ENCODE results near the gene RBFA. TPM values are rescaled to one million over a fixed set of nuclear protein-coding genes. Genes with fewer than 3 reads are reported as not detected.

The RBFA gene
- total and polyA plus RNA-seq, 11 donors = 15.5 to 32.2 (median 21.6) TPM

DNA sequence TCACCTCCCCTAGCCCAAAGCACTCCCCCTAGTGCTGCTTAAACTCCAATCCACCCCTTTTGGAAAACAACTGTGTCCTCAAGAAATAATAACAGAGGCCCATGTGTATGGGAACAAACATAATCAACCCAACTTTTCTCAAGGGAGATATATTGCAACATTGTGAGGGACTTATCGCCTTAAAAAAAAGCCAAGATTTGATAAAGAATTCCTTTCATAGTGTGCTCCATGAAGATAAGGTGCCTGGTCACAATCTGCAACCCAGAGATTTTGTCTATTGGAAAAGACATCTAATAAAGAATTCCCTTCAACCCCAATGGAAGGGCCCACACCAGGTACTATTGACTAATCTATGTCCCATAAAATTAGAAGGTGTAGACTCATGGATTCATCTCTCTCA, 4.5 kb upstream of the RBFA start:
- no peaks in the 10 kb centered on the region for H3K27me3 ChIP-seq
- no peaks in the 10 kb centered on the region for H3K36me3 ChIP-seq
- H3K27ac ChIP-seq = no peak overlapping the region
- H3K9me3 ChIP-seq = peaks cover 0 to 32% (median 18%) of the 10 kb centered on the region in 12 donors
- H3K4me3 ChIP-seq = no peak overlapping the region
- 93 to 100% (median 94%) methylated on average over 1 of the region's 1 CpG for WGBS, 4 donors
- peaks cover 0 to 8% (median under 1%) of the 10 kb centered on the region in 12 donors for H3K4me1 ChIP-seq
- intact Hi-C loops (cut with DNase I) = loop anchor here in 8 of 10 donors (2.0 to 10.0 kb wide), 9 partner anchors 37 to 635 kb away; partner anchors contain the start of genes TXNL4A (in 4 of the 8), SLC66A2 (in 3 of the 8), ADNP2 (in 1 of the 8) and CTDP1 (in 1 of the 8)
- no peak for TF ChIP-seq POLR2A (IDR thresholded peaks at IDR 0.05)
- TF ChIP-seq, protein P1, sequence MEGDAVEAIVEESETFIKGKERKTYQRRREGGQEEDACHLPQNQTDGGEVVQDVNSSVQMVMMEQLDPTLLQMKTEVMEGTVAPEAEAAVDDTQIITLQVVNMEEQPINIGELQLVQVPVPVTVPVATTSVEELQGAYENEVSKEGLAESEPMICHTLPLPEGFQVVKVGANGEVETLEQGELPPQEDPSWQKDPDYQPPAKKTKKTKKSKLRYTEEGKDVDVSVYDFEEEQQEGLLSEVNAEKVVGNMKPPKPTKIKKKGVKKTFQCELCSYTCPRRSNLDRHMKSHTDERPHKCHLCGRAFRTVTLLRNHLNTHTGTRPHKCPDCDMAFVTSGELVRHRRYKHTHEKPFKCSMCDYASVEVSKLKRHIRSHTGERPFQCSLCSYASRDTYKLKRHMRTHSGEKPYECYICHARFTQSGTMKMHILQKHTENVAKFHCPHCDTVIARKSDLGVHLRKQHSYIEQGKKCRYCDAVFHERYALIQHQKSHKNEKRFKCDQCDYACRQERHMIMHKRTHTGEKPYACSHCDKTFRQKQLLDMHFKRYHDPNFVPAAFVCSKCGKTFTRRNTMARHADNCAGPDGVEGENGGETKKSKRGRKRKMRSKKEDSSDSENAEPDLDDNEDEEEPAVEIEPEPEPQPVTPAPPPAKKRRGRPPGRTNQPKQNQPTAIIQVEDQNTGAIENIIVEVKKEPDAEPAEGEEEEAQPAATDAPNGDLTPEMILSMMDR (IDR thresholded peaks at IDR 0.05) = no peak
- DNase-seq (no peak), ATAC-seq (no peak)

DNA sequence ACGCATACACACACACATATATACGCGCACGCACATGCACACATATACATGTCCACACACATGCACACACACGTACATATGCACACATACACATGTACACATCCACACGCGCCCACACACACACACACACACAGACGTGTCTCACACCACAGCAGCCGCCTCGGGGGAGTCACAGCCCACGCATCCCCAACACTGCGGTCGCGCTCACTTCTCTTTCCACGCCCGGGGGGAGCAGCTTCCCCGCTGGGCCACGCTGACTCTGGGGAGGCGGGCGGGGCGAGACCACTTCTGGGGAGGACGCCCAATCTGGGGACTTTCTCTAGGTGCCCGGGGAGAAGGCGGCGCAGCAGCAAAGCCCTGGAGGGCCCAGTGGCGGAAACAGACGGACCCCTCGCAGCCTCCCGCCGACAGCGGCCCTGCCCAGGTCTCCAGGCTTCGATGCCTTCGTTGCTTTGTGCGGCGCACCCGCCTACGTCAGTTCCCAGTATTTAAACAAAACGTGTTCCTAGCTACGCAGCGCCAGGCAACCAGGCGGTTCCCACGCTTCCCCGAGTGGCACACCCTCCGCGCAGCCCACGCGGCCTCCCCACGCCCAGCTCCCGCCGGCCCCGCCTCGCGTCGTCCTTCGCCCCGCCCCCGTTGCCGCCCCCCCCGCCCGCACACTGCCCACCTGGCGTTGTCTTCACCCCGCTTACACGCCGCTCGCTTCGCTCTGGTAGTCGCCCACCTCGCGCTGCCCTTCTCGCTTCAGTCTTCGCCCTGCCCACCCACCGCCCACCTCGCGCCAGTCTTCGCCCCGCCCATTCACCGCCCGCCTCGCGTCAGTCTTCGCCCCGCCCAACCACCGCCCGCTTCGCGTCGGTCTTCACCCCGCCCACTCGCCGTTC, 810 bp upstream of the RBFA start:
- peaks cover 0 to 18% (median 10%) of the 10 kb centered on the region in 12 donors for H3K4me1 ChIP-seq
- no peak for DNase-seq
- H3K9me3 ChIP-seq = peaks cover 0 to 2% (median 0%) of the 10 kb centered on the region in 12 donors
- peak overlapping the region; percentile 44 to 95 (median 81) for H3K4me3 ChIP-seq
- intact Hi-C loops (cut with DNase I) = loop anchor here in 9 of 10 donors (1.0 to 10.0 kb wide), 14 partner anchors 23 to 639 kb away; partner anchors contain the start of genes TXNL4A (in 6 of the 9), SLC66A2 (in 4 of the 9), CTDP1 (in 3 of the 9) and ADNP2 (in 2 of the 9)
- peaks cover 0 to 13% (median 6%) of the 10 kb centered on the region in 9 donors for H3K36me3 ChIP-seq
- H3K27me3 ChIP-seq = no peaks in the 10 kb centered on the region
- TF ChIP-seq POLR2A (IDR thresholded peaks at IDR 0.05) = peak in 1 of 2 donors; percentile 33
- TF ChIP-seq, protein P1 (IDR thresholded peaks at IDR 0.05) = no peak
- WGBS, 4 donors = 4 to 9% (median 6%) methylated on average over 60 to 90 of the region's 90 CpGs
- peak overlapping the region; percentile 69 to 91 (median 87) for H3K27ac ChIP-seq
- peak; percentile 33 to 79 (median 65) for ATAC-seq

DNA sequence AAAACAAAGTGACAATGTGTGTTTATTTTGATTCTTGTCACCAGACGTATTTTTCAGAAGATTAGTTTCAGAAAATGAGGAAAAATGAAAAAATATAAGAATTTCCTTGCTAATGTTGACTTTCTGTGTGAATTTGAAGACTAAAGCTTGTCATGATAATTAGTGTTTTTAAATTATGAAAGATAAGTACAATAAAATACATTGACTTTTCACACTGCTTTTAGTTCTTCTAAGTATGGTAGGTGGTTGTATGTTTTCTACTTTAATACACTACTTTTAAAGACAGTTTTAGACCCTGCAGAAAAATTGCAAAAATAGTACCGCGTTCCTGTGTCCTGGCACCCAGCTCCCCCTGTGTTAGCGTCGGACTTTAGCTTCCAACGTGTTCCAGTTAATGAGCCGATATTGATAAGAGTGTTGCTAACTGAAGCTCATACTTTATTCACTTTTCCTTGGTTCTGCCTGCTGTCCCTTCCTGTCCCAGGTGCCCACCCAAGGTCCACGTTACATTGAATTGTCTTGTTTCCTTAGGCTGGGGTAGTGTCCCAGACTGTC, 695 bp downstream of the RBFA start:
- peaks cover 0 to under 1% (median 0%) of the 10 kb centered on the region in 12 donors for H3K9me3 ChIP-seq
- WGBS, 4 donors = 6 to 9% (median 8%) methylated on average over 8 of the region's 8 CpGs
- H3K27me3 ChIP-seq = no peaks in the 10 kb centered on the region
- intact Hi-C loops (cut with DNase I) = loop anchor here in 9 of 10 donors (1.0 to 10.0 kb wide), 13 partner anchors 46 to 640 kb away; partner anchors contain the start of genes ADNP2 (in 5 of the 9), TXNL4A (in 5 of the 9), SLC66A2 (in 4 of the 9) and CTDP1 (in 3 of the 9)
- no peak for DNase-seq
- H3K36me3 ChIP-seq = peaks cover 0 to 25% (median 11%) of the 10 kb centered on the region in 9 donors
- H3K4me3 ChIP-seq = peak overlapping the region; percentile 56 to 98 (median 84)
- TF ChIP-seq POLR2A (IDR thresholded peaks at IDR 0.05) = no peak
- peak overlapping the region in 11 of 12 donors; percentile 64 to 91 (median 87) for H3K27ac ChIP-seq
- no peak for ATAC-seq
- peaks cover 0 to 18% (median 10%) of the 10 kb centered on the region in 12 donors for H3K4me1 ChIP-seq

DNA sequence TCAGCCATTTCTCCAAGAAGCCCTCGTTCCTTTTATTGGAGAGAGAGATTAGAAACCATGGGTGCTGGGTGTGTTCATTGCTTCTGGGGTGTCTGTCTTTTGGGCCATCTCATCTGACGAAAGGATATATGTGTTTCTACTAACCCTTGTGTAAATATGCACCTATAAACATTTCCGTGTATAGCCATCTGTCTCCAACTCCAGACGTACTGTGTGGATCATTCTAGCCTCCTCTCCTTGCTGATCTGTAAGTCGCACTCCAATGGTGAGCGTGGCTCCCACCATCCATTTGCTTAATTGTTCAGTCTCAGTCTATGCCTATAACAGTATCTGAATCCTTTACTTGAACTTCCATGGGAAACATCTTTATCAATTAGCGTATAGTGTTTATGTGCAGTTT, 1.8 kb downstream of the RBFA start:
- intact Hi-C loops (cut with DNase I) = loop anchor here in 8 of 10 donors (2.0 to 10.0 kb wide), 8 partner anchors 47 to 641 kb away; partner anchors contain the start of genes ADNP2 (in 4 of the 8), TXNL4A (in 3 of the 8), CTDP1 (in 2 of the 8) and NFATC1 (in 1 of the 8)
- ATAC-seq = no peak

More for the DNA sequence above, 1.8 kb downstream of the RBFA start:
- H3K4me3 ChIP-seq = no peak overlapping the region
- H3K27ac ChIP-seq = no peak overlapping the region
- no peak for TF ChIP-seq POLR2A (IDR thresholded peaks at IDR 0.05)
- TF ChIP-seq, protein P1 (IDR thresholded peaks at IDR 0.05) = no peak
- 94 to 97% (median 95%) methylated on average over 7 of the region's 7 CpGs for WGBS, 4 donors
- H3K27me3 ChIP-seq = no peaks in the 10 kb centered on the region
- no peaks in the 10 kb centered on the region for H3K9me3 ChIP-seq
- H3K4me1 ChIP-seq = peaks cover 0 to 18% (median 10%) of the 10 kb centered on the region in 12 donors
- no peak for DNase-seq
- peaks cover 0 to 25% (median 11%) of the 10 kb centered on the region in 9 donors for H3K36me3 ChIP-seq

Measured in heart left ventricle (tissue), 16 donors.